ENCODE measurements around the gene NPR1. TPM values are rescaled to one million over a fixed set of nuclear protein-coding genes. Genes with fewer than 3 reads are reported as not detected.

The NPR1 gene
- total and polyA plus RNA-seq, 4 donors, result 2.8 to 15.8 (median 8.7) TPM

DNA sequence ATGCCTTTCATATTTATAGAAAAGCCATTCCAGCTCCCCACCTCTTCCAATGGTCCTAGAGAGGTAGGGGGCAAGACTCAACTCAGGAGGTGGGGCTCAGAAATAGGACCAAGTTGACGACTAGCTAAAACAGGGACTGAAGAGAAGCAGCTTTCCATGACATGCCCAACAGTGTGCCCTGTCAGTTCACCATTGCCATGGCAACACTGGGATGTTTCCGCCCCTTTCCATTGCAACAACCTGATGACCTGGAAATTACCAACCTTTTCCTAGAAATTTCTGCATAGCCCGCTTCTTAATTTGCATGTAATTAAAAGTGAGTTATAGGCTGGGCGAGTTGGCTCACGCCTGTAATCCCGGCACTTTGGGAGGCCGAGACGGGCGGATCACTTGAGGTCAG lies 27.0 kb downstream of the NPR1 start:
- no peak overlapping the region for H3K27ac ChIP-seq (ENCODE audit: low read depth in 1 of 2, low read length in 2 of 2)
- WGBS, result 95% methylated on average over 9 of the region's 9 CpGs
- no peak overlapping the region for H3K4me3 ChIP-seq (ENCODE audit: low read depth in 1 of 3, low read length in 3 of 3)
- H3K27me3 ChIP-seq (ENCODE audit: control insufficient read depth in 4 of 4, insufficient read depth in 4 of 4, low read length in 3 of 4), result no peaks in the 10 kb centered on the region
- no peak for DNase-seq (ENCODE audit: low spot score)
- H3K36me3 ChIP-seq (ENCODE audit: control insufficient read depth in 4 of 4, insufficient read depth in 3 of 4, low read depth in 1 of 4, low read length in 3 of 4), result no peaks in the 10 kb centered on the region
- no peak overlapping the region for H3K9ac ChIP-seq (ENCODE audit: low read depth in 1 of 2, low read length in 2 of 2)
- H3K4me1 ChIP-seq (ENCODE audit: control insufficient read depth in 4 of 4, insufficient read depth in 4 of 4, low read length in 3 of 4), result no peaks in the 10 kb centered on the region
- no peaks in the 10 kb centered on the region for H3K9me3 ChIP-seq (ENCODE audit: control insufficient read depth in 4 of 4, low read length in 3 of 4)
- TF ChIP-seq HNF4G (IDR thresholded peaks at IDR 0.05), result no peak
- TF ChIP-seq TAF1 (conservative IDR thresholded peaks at IDR 0.05), result no peak
- TF ChIP-seq, protein P1, sequence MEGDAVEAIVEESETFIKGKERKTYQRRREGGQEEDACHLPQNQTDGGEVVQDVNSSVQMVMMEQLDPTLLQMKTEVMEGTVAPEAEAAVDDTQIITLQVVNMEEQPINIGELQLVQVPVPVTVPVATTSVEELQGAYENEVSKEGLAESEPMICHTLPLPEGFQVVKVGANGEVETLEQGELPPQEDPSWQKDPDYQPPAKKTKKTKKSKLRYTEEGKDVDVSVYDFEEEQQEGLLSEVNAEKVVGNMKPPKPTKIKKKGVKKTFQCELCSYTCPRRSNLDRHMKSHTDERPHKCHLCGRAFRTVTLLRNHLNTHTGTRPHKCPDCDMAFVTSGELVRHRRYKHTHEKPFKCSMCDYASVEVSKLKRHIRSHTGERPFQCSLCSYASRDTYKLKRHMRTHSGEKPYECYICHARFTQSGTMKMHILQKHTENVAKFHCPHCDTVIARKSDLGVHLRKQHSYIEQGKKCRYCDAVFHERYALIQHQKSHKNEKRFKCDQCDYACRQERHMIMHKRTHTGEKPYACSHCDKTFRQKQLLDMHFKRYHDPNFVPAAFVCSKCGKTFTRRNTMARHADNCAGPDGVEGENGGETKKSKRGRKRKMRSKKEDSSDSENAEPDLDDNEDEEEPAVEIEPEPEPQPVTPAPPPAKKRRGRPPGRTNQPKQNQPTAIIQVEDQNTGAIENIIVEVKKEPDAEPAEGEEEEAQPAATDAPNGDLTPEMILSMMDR (IDR thresholded peaks at IDR 0.05; ENCODE audit: low read depth, low read length, missing input control), result no peak
- TF ChIP-seq, protein P2, sequence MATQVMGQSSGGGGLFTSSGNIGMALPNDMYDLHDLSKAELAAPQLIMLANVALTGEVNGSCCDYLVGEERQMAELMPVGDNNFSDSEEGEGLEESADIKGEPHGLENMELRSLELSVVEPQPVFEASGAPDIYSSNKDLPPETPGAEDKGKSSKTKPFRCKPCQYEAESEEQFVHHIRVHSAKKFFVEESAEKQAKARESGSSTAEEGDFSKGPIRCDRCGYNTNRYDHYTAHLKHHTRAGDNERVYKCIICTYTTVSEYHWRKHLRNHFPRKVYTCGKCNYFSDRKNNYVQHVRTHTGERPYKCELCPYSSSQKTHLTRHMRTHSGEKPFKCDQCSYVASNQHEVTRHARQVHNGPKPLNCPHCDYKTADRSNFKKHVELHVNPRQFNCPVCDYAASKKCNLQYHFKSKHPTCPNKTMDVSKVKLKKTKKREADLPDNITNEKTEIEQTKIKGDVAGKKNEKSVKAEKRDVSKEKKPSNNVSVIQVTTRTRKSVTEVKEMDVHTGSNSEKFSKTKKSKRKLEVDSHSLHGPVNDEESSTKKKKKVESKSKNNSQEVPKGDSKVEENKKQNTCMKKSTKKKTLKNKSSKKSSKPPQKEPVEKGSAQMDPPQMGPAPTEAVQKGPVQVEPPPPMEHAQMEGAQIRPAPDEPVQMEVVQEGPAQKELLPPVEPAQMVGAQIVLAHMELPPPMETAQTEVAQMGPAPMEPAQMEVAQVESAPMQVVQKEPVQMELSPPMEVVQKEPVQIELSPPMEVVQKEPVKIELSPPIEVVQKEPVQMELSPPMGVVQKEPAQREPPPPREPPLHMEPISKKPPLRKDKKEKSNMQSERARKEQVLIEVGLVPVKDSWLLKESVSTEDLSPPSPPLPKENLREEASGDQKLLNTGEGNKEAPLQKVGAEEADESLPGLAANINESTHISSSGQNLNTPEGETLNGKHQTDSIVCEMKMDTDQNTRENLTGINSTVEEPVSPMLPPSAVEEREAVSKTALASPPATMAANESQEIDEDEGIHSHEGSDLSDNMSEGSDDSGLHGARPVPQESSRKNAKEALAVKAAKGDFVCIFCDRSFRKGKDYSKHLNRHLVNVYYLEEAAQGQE (IDR thresholded peaks at IDR 0.05), result no peak
- TF ChIP-seq HNF4A (conservative IDR thresholded peaks at IDR 0.05), result no peak
- no peak for TF ChIP-seq JUND (IDR thresholded peaks at IDR 0.05)
- TF ChIP-seq, protein P3, sequence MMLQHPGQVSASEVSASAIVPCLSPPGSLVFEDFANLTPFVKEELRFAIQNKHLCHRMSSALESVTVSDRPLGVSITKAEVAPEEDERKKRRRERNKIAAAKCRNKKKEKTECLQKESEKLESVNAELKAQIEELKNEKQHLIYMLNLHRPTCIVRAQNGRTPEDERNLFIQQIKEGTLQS (IDR thresholded peaks at IDR 0.05), result no peak
- no peak for TF ChIP-seq RXRA (IDR thresholded peaks at IDR 0.05)
- no peak for TF ChIP-seq GABPA (IDR thresholded peaks at IDR 0.05 in 1 of 2, conservative IDR thresholded peaks at IDR 0.05 in 1 of 2)
- no peak for TF ChIP-seq RAD21 (IDR thresholded peaks at IDR 0.05)
- no peak for TF ChIP-seq FOXA1 (IDR thresholded peaks at IDR 0.05)
- no peak for TF ChIP-seq EGR1 (IDR thresholded peaks at IDR 0.05; ENCODE audit: low read depth in 2 of 2)

DNA sequence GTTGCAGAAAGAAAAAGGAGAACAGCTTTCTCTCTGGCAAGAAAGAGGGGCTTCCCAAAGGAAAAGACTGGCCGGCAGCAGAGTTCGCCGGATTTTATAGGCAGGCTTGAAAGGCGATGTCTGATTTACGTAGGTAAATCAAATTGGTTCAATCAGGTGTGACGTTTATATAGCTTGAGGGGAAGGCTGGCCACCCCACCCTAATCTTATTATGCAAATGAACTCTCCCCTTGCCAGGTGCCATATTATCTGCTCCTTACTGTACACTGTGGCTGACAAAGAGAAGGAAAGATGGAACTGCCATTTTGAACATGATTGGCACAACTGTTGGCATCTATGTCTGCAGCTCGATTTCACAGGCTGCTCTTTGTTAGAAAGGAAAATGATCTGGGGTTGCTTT lies 32.5 kb downstream of the NPR1 start:
- H3K27ac ChIP-seq (ENCODE audit: low read depth in 1 of 2, low read length in 2 of 2), result no peak overlapping the region
- H3K9me3 ChIP-seq (ENCODE audit: control insufficient read depth in 4 of 4, low read length in 3 of 4), result no peaks in the 10 kb centered on the region
- no peak for DNase-seq (ENCODE audit: low spot score)
- no peak overlapping the region for H3K4me3 ChIP-seq (ENCODE audit: low read depth in 1 of 3, low read length in 3 of 3)
- H3K36me3 ChIP-seq (ENCODE audit: control insufficient read depth in 4 of 4, insufficient read depth in 3 of 4, low read depth in 1 of 4, low read length in 3 of 4), result no peaks in the 10 kb centered on the region
- 77% methylated on average over 7 of the region's 7 CpGs for WGBS
- no peaks in the 10 kb centered on the region for H3K4me1 ChIP-seq (ENCODE audit: control insufficient read depth in 4 of 4, insufficient read depth in 4 of 4, low read length in 3 of 4)
- no peak overlapping the region for H3K9ac ChIP-seq (ENCODE audit: low read depth in 1 of 2, low read length in 2 of 2)
- H3K27me3 ChIP-seq (ENCODE audit: control insufficient read depth in 4 of 4, insufficient read depth in 4 of 4, low read length in 3 of 4), result no peaks in the 10 kb centered on the region
- TF ChIP-seq YY1 (IDR thresholded peaks at IDR 0.05) (no peak), FOXA1 (IDR thresholded peaks at IDR 0.05) (no peak), EGR1 (IDR thresholded peaks at IDR 0.05; ENCODE audit: low read depth in 2 of 2) (no peak), FOXA2 (IDR thresholded peaks at IDR 0.05) (no peak), GABPA (IDR thresholded peaks at IDR 0.05 in 1 of 2, conservative IDR thresholded peaks at IDR 0.05 in 1 of 2) (no peak), NR2F2 (IDR thresholded peaks at IDR 0.05) (no peak), SP1 (IDR thresholded peaks at IDR 0.05) (no peak), HNF4G (IDR thresholded peaks at IDR 0.05) (no peak), RAD21 (IDR thresholded peaks at IDR 0.05) (no peak), TAF1 (conservative IDR thresholded peaks at IDR 0.05) (no peak), HNF4A (conservative IDR thresholded peaks at IDR 0.05) (no peak), RXRA (IDR thresholded peaks at IDR 0.05) (no peak)
- TF ChIP-seq, protein P3 (IDR thresholded peaks at IDR 0.05), result no peak
- TF ChIP-seq, protein P2 (IDR thresholded peaks at IDR 0.05), result no peak
- TF ChIP-seq, protein P4, sequence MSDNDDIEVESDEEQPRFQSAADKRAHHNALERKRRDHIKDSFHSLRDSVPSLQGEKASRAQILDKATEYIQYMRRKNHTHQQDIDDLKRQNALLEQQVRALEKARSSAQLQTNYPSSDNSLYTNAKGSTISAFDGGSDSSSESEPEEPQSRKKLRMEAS (IDR thresholded peaks at IDR 0.05), result no peak
- TF ChIP-seq, protein P5, sequence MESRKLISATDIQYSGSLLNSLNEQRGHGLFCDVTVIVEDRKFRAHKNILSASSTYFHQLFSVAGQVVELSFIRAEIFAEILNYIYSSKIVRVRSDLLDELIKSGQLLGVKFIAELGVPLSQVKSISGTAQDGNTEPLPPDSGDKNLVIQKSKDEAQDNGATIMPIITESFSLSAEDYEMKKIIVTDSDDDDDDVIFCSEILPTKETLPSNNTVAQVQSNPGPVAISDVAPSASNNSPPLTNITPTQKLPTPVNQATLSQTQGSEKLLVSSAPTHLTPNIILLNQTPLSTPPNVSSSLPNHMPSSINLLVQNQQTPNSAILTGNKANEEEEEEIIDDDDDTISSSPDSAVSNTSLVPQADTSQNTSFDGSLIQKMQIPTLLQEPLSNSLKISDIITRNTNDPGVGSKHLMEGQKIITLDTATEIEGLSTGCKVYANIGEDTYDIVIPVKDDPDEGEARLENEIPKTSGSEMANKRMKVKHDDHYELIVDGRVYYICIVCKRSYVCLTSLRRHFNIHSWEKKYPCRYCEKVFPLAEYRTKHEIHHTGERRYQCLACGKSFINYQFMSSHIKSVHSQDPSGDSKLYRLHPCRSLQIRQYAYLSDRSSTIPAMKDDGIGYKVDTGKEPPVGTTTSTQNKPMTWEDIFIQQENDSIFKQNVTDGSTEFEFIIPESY (IDR thresholded peaks at IDR 0.05), result no peak

Measured in liver (tissue), 9 donors.